A549 (cell line): ENCODE measurements around the gene C6orf163.

ENCODE experiments used
- BCL3 ChIP-seq: fragments of >200 bp; sonication (Bioruptor Twin); formaldehyde crosslinking; IDR thresholded peaks from 3 replicates; pipeline ENCODE4 v1.6.1; 2016
- CBX2 ChIP-seq: fragments of 200-600 bp; sonication (generic); IDR thresholded peaks from 2 replicates; pipeline ENCODE4 v1.6.1; 2016; ENCODE audit warnings: low read depth, mild to moderate bottlenecking, borderline replicate concordance
- CHD2 ChIP-seq: fragments of 150-350 bp; IDR thresholded peaks from 2 replicates; pipeline ENCODE4 v1.6.1; 2014; ENCODE audit warnings: low read length; ENCODE audit not compliant: partially characterized antibody
- CTCF ChIP-seq: fragments of >200 bp; sonication (Bioruptor Twin); formaldehyde crosslinking; IDR thresholded peaks from 3 replicates; pipeline ENCODE4 v1.5.1; 2016
- EP300 ChIP-seq, 2 experiments: fragments of >200 bp; sonication (Bioruptor Twin); formaldehyde crosslinking; IDR thresholded peaks; 2 replicates in 1 of 2; 3 replicates in 1 of 2; pipeline ENCODE4 v1.6.1; 2016 to 2017
- MYC ChIP-seq: IDR thresholded peaks from 2 replicates; pipeline ENCODE4 v1.6.1; 2012; ENCODE audit warnings: mild to moderate bottlenecking, inconsistent platforms, low read length, improper control_type of control experiment, borderline replicate concordance
- NPAS2 ChIP-seq: fragments of 250-450 bp; sonication (Bioruptor Pico); IDR thresholded peaks from 2 replicates; pipeline ENCODE4 v1.8.0; 2022; ENCODE audit warnings: mild to moderate bottlenecking, moderate library complexity, borderline replicate concordance
- NR3C1 ChIP-seq: fragments of >200 bp; sonication (Bioruptor Twin); formaldehyde crosslinking; IDR thresholded peaks from 3 replicates; pipeline ENCODE4 v1.6.1; 2017
- POLR2A ChIP-seq: IDR thresholded peaks from 2 replicates; pipeline ENCODE4 v1.6.1; 2012; ENCODE audit warnings: mild to moderate bottlenecking, low read length
- SREBF2 ChIP-seq: fragments of 450-650 bp; IDR thresholded peaks from 2 replicates; pipeline ENCODE4 v1.6.1; 2014; ENCODE audit warnings: mild to moderate bottlenecking, moderate library complexity
- TF ChIP-seq, protein P1 (sequence below): fragments of 450-650 bp; IDR thresholded peaks from 2 replicates; pipeline ENCODE4 v1.6.1; 2014; ENCODE audit warnings: antibody characterized with exemption
- TF ChIP-seq, protein P2 (sequence below): fragments of 250-450 bp; sonication (Bioruptor Pico); IDR thresholded peaks from 2 replicates; pipeline ENCODE4 v1.5.0; 2021; ENCODE audit warnings: mild to moderate bottlenecking, moderate library complexity, borderline replicate concordance

- TF ChIP-seq NR3C1 (no peak), EP300 (IDR thresholded peaks at IDR 0.05) (no peak), CTCF (no peak), BCL3 (no peak), POLR2A (no peak), CBX2 (no peak), NPAS2 (no peak), MYC (no peak), SREBF2 (no peak), CHD2 (no peak)
- TF ChIP-seq, protein P1, sequence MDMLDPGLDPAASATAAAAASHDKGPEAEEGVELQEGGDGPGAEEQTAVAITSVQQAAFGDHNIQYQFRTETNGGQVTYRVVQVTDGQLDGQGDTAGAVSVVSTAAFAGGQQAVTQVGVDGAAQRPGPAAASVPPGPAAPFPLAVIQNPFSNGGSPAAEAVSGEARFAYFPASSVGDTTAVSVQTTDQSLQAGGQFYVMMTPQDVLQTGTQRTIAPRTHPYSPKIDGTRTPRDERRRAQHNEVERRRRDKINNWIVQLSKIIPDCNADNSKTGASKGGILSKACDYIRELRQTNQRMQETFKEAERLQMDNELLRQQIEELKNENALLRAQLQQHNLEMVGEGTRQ: no peak
- TF ChIP-seq, protein P2, sequence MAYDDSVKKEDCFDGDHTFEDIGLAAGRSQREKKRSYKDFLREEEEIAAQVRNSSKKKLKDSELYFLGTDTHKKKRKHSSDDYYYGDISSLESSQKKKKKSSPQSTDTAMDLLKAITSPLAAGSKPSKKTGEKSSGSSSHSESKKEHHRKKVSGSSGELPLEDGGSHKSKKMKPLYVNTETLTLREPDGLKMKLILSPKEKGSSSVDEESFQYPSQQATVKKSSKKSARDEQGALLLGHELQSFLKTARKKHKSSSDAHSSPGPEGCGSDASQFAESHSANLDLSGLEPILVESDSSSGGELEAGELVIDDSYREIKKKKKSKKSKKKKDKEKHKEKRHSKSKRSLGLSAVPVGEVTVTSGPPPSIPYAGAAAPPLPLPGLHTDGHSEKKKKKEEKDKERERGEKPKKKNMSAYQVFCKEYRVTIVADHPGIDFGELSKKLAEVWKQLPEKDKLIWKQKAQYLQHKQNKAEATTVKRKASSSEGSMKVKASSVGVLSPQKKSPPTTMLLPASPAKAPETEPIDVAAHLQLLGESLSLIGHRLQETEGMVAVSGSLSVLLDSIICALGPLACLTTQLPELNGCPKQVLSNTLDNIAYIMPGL (CRISPR knock-in tag): no peak
Observed at GRCh38 chr6:87364602-87365252, 20.1 kb downstream of the C6orf163 start.
